Islet of Langerhans (tissue), 1 donor: Measurements from ENCODE around the gene TAS2R38.
"Not testable (repeated sequence)": the region's sequence is repeated elsewhere in the genome, so short reads cannot be mapped to it uniquely, and the experiment has no call there.

ENCODE experiments used
- FAIRE-seq: peaks from one replicate; lab custom pipeline; 2011; peaks lifted over from hg19 to GRCh38; lab: Jason Lieb, UNC

TAS2R38 gene

GRCh38 chr7:141973673-141974072 lies at the start of gene TAS2R38:
Gene TAS2R38, minus strand, starts transcription at chr7:141973773. Its CDS starts 84 bp downstream, at chr7:141973689.
- no peak for FAIRE-seq

GRCh38 chr7:142018154-142018553 lies 44.6 kb upstream of the TAS2R38 start:
- FAIRE-seq = no peak

GRCh38 chr7:142017451-142017850 lies 43.9 kb upstream of the TAS2R38 start:
- FAIRE-seq = no peak

GRCh38 chr7:142012825-142013511 lies 39.4 kb upstream of the TAS2R38 start:
- FAIRE-seq = no peak

- no peak for FAIRE-seq
Observed at GRCh38 chr7:142010952-142011548, 37.5 kb upstream of the TAS2R38 start.

- no peak for FAIRE-seq
Observed at GRCh38 chr7:142009187-142009586, 35.6 kb upstream of the TAS2R38 start.

GRCh38 chr7:142006577-142006976 lies 33.0 kb upstream of the TAS2R38 start:
- FAIRE-seq = no peak

- FAIRE-seq = no peak
Observed at GRCh38 chr7:142002179-142002578, 28.6 kb upstream of the TAS2R38 start.

GRCh38 chr7:142001163-142001874 lies 27.7 kb upstream of the TAS2R38 start:
- no peak for FAIRE-seq

- no peak for FAIRE-seq
Observed at GRCh38 chr7:142000244-142000643, 26.7 kb upstream of the TAS2R38 start.

GRCh38 chr7:141999058-141999623 lies 25.6 kb upstream of the TAS2R38 start:
- FAIRE-seq = peak; percentile 45

GRCh38 chr7:141993354-141993753 lies 19.8 kb upstream of the TAS2R38 start:
- FAIRE-seq = no peak

- FAIRE-seq = no peak
Observed at GRCh38 chr7:141992688-141993087, 19.1 kb upstream of the TAS2R38 start.

- no peak for FAIRE-seq
Observed at GRCh38 chr7:141992156-141992555, 18.6 kb upstream of the TAS2R38 start.

GRCh38 chr7:141991140-141991539 lies 17.6 kb upstream of the TAS2R38 start:
- FAIRE-seq = no peak

- FAIRE-seq = no peak
Observed at GRCh38 chr7:141990011-141990725, 16.6 kb upstream of the TAS2R38 start.

- not testable (repeated sequence) for FAIRE-seq
Observed at GRCh38 chr7:141987803-141988202, 14.2 kb upstream of the TAS2R38 start.

GRCh38 chr7:141986923-141987322 lies 13.3 kb upstream of the TAS2R38 start:
- FAIRE-seq = no peak

GRCh38 chr7:141985926-141986325 lies 12.4 kb upstream of the TAS2R38 start:
- FAIRE-seq = not testable (repeated sequence)

- no peak for FAIRE-seq
Observed at GRCh38 chr7:141979568-141979967, 6.0 kb upstream of the TAS2R38 start.

GRCh38 chr7:141978351-141978750 lies 4.8 kb upstream of the TAS2R38 start:
- FAIRE-seq = no peak

GRCh38 chr7:141976524-141977245 lies 3.1 kb upstream of the TAS2R38 start:
- peak; percentile 5 for FAIRE-seq
